HG02763 (cell line): ENCODE data around the gene RXFP2.

Source experiments
- ATAC-seq: cut with Tn5 transposase; IDR thresholded peaks from one replicate; pipeline ENCODE4 v1.9.1; 2021; ENCODE audit warnings: mild to moderate bottlenecking, moderate library complexity; ENCODE audit not compliant: unreplicated experiment

RXFP2 gene

GRCh38 chr13:31739226-31739625 is at the start of gene RXFP2:
TSS of gene RXFP2 (plus strand) at chr13:31739526. CDS start at chr13:31739613, 87 bp downstream.
- ATAC-seq: no peak

GRCh38 chr13:31697290-31697689 is 42.0 kb upstream of the RXFP2 start:
- ATAC-seq: no peak

- ATAC-seq: no peak
These were observed 39.7 kb upstream of the RXFP2 start for GRCh38 chr13:31699650-31700049.

GRCh38 chr13:31703780-31704179 is 35.5 kb upstream of the RXFP2 start:
- no peak for ATAC-seq

- ATAC-seq: no peak
These were observed 33.2 kb upstream of the RXFP2 start for GRCh38 chr13:31706105-31706504.

GRCh38 chr13:31717583-31717982 is 21.7 kb upstream of the RXFP2 start:
- ATAC-seq: no peak

GRCh38 chr13:31719214-31719613 is 20.1 kb upstream of the RXFP2 start:
- ATAC-seq: no peak

GRCh38 chr13:31722673-31723072 is 16.7 kb upstream of the RXFP2 start:
- ATAC-seq: no peak

- no peak for ATAC-seq
These were observed 13.5 kb upstream of the RXFP2 start for GRCh38 chr13:31725841-31726240.

GRCh38 chr13:31731921-31732320 is 7.4 kb upstream of the RXFP2 start:
- ATAC-seq: no peak

GRCh38 chr13:31733066-31733465 is 6.3 kb upstream of the RXFP2 start:
- no peak for ATAC-seq

GRCh38 chr13:31733647-31734046 is 5.7 kb upstream of the RXFP2 start:
- ATAC-seq: no peak

GRCh38 chr13:31742097-31742734 is 2.9 kb downstream of the RXFP2 start:
- peak; percentile 90 for ATAC-seq

- ATAC-seq: no peak
These were observed 8.0 kb downstream of the RXFP2 start for GRCh38 chr13:31747291-31747690.

- ATAC-seq: no peak
These were observed 8.6 kb downstream of the RXFP2 start for GRCh38 chr13:31747966-31748365.

- ATAC-seq: no peak
These were observed 10.6 kb downstream of the RXFP2 start for GRCh38 chr13:31749929-31750328.

- ATAC-seq: no peak
These were observed 15.9 kb downstream of the RXFP2 start for GRCh38 chr13:31755211-31755610.

- no peak for ATAC-seq
These were observed 16.5 kb downstream of the RXFP2 start for GRCh38 chr13:31755803-31756212.

GRCh38 chr13:31756346-31756745 is 17.0 kb downstream of the RXFP2 start:
- no peak for ATAC-seq

- ATAC-seq: no peak
These were observed 22.6 kb downstream of the RXFP2 start for GRCh38 chr13:31761951-31762350.

GRCh38 chr13:31764556-31764955 is 25.2 kb downstream of the RXFP2 start:
- ATAC-seq: no peak

- ATAC-seq: no peak
These were observed 25.9 kb downstream of the RXFP2 start for GRCh38 chr13:31765138-31765785.
